ENCODE results near the gene SH2D3C. TPM values are rescaled to one million over a fixed set of nuclear protein-coding genes. Genes with fewer than 3 reads are reported as not detected.

SH2D3C gene, protein sequence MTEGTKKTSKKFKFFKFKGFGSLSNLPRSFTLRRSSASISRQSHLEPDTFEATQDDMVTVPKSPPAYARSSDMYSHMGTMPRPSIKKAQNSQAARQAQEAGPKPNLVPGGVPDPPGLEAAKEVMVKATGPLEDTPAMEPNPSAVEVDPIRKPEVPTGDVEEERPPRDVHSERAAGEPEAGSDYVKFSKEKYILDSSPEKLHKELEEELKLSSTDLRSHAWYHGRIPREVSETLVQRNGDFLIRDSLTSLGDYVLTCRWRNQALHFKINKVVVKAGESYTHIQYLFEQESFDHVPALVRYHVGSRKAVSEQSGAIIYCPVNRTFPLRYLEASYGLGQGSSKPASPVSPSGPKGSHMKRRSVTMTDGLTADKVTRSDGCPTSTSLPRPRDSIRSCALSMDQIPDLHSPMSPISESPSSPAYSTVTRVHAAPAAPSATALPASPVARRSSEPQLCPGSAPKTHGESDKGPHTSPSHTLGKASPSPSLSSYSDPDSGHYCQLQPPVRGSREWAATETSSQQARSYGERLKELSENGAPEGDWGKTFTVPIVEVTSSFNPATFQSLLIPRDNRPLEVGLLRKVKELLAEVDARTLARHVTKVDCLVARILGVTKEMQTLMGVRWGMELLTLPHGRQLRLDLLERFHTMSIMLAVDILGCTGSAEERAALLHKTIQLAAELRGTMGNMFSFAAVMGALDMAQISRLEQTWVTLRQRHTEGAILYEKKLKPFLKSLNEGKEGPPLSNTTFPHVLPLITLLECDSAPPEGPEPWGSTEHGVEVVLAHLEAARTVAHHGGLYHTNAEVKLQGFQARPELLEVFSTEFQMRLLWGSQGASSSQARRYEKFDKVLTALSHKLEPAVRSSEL
- total RNA-seq (2012; rRNA removed): under 0.01 and 0.28 TPM in 2 replicates
- polyA plus RNA-seq (2012; rRNA removed): 0.22 and 0.24 TPM in 2 replicates
- 0.06 and 0.38 TPM in 2 replicates for polyA plus RNA-seq (2012; cell fraction: cytosol; rRNA removed)
- polyA plus RNA-seq (2012; cell fraction: nucleus; rRNA removed; ENCODE audit: low replicate concordance): 0.05 and 0.29 TPM in 2 replicates
- Bru-seq, nascent RNA: percentile 7 among the genes with signal in this experiment
- BruChase-seq, experiment 1, labeled RNA remaining after a 6-hour chase: percentile 20 among the genes with signal in this experiment
- percentile 12 among the genes with signal in this experiment for BruChase-seq, experiment 2, labeled RNA remaining after a 2-hour chase
- long read RNA-seq: 0 reads

DNA sequence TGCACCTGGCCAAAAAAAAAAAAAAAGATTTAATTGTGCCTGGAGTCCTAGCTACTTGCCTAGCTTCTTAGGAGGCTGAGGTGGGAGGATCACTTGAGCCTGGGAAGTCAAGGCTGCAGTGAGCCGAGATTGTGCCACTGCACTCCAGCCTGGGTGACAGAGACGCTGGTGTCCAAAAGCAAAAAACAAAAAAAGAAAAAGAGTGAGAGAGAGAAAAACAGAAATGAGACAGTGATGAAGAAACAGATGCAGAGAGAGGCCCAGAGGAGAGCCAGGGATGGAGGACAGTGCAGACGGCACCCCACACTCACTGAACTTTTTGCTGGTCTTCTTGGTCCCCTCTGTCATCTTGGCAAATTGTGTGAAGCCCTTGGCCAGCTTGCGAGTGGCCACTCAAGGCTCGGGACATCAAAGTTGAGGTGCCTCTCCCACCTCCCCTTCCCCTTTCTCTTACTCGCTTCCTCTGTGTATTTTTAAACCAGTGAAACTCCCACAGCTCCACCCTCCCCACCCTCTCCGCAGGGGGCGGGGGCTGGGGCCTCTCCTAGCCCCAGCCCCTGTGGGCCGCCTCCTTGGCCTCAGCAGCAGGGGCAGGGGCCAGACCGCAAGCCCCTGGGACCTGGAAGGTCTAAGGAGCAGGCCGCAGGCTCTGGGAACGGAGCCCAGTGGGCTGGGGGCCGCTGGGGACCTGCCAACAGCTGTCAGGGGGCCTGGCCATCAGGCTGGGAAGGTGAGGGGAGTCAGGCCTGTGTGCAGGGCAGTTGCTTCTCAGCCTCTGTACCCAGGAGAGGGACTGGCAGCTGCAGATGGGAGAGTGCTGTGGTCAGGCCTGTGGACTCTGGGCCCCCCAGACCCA is at the start of gene SH2D3C:
Gene SH2D3C (minus strand): TSS at position 387 of the 856 bp plus-strand sequence. CDS start 39 bp downstream, at position 348.
- Histone ChIP-seq H3K14ac (replicated peaks; ENCODE audit: low read depth, low read length) (no peak within 1 kb of the TSS), H3K27me3 (ENCODE audit: control insufficient read depth, insufficient read depth, low read length) (peaks cover 11% of the 10 kb centered on the region), H3K9ac (ENCODE audit: low read depth, low read length) (no peak within 1 kb of the TSS), H3K27ac (ENCODE audit: insufficient read depth, low read length) (no peak within 1 kb of the TSS), H3K9me1 (ENCODE audit: insufficient read depth, low read length) (no peaks in the 10 kb centered on the region), H3K4me3 (ENCODE audit: insufficient read depth, low read depth, low read length) (no peak within 1 kb of the TSS), H4K5ac (ENCODE audit: low read depth, low read length) (no peak within 1 kb of the TSS), H2BK120ac (ENCODE audit: low read depth, low read length) (no peak within 1 kb of the TSS), H3K36me3 (ENCODE audit: control insufficient read depth, insufficient read depth, low read length) (no peaks in the 10 kb centered on the region), H2AK5ac (ENCODE audit: low read depth, low read length) (no peak within 1 kb of the TSS), H4K8ac (ENCODE audit: low read depth in 2 of 2, low read length in 2 of 2) (no peak within 1 kb of the TSS), H2BK20ac (ENCODE audit: low read depth, low read length) (no peak within 1 kb of the TSS), H3K79me1 (ENCODE audit: low read depth in 1 of 2, low read length in 2 of 2) (no peaks in the 10 kb centered on the region), H4K20me1 (ENCODE audit: insufficient read depth, low read length) (no peaks in the 10 kb centered on the region), H3K18ac (ENCODE audit: low read depth, low read length) (no peak within 1 kb of the TSS), H3K4ac (ENCODE audit: low read depth, low read length) (no peak within 1 kb of the TSS), H3K56ac (ENCODE audit: extremely low read depth, insufficient read depth, low read length) (no peak within 1 kb of the TSS), H2BK5ac (ENCODE audit: low read depth, low read length, poor library complexity, severe bottlenecking) (no peak within 1 kb of the TSS), H2AK9ac (replicated peaks; ENCODE audit: low read depth, low read length, poor library complexity) (no peak within 1 kb of the TSS), H3K4me2 (ENCODE audit: low read depth, low read length) (no peak within 1 kb of the TSS), H3K4me1 (ENCODE audit: control insufficient read depth, insufficient read depth, low read length) (no peaks in the 10 kb centered on the region), H4K91ac (ENCODE audit: insufficient read depth, low read depth, low read length) (no peak within 1 kb of the TSS), H3K9me3 (ENCODE audit: control insufficient read depth, insufficient read depth, low read length) (no peaks in the 10 kb centered on the region), H3K23ac (ENCODE audit: low read depth, low read length) (no peak within 1 kb of the TSS), H2AFZ (replicated peaks; ENCODE audit: low read length, poor library complexity) (peak within 1 kb of the TSS; percentile 32), H2BK15ac (ENCODE audit: low read depth, low read length) (no peak within 1 kb of the TSS)
- DNase-seq: no peak
- ChIA-PET POLR2A (ENCODE audit: unreplicated experiment) (no interaction called here), CTCF (no interaction called here)
- BruUV-seq (replicated peaks): no TSS peak
- TF ChIP-seq NFE2L2 (IDR thresholded peaks at IDR 0.05; ENCODE audit: low read depth, low read length) (no peak), RCOR1 (IDR thresholded peaks at IDR 0.05; ENCODE audit: insufficient replicate concordance, low read length) (no peak), RFX5 (IDR thresholded peaks at IDR 0.05; ENCODE audit: low read depth, low read length) (no peak), CHD1 (IDR thresholded peaks at IDR 0.05; ENCODE audit: low read depth, low read length) (no peak), BHLHE40 (IDR thresholded peaks at IDR 0.05; ENCODE audit: low read depth, low read length) (no peak), MAFK (IDR thresholded peaks at IDR 0.05; ENCODE audit: low read depth, low read length) (no peak)
- dilution Hi-C loops (cut with HindIII; ENCODE audit: low sequenced_read_pairs, unreplicated experiment): no loop called here
- WGBS, 2 experiments (ENCODE audit: extremely low coverage in 2 of 2, insufficient read length in 1 of 2): 47% methylated on average over 3 of the region's 13 CpGs; no CpG with 5 or more reads in 1 of the 2 experiments
- ATAC-seq (ENCODE audit: low read depth): no peak
- in situ Hi-C loops (cut with MboI; ENCODE audit: low sequenced_read_pairs): no loop called here
- intact Hi-C loops (cut with micrococcal nuclease): no loop called here

Measured in IMR-90 (cell line).